A673 (cell line): ENCODE data around the gene YJEFN3.

Source experiments
- CTCF ChIP-seq: fragments of 300-800, 200-600 bp; sonication (generic); conservative IDR thresholded peaks from 2 replicates; pipeline ENCODE4 v1.5.1; 2017; ENCODE audit warnings: low read depth, mild to moderate bottlenecking, antibody characterized with exemption, low read length, moderate library complexity, mixed read lengths
- EZH2 ChIP-seq: fragments of 200-600 bp; sonication (generic); IDR thresholded peaks from 2 replicates; pipeline ENCODE4 v1.6.1; 2017; ENCODE audit warnings: borderline replicate concordance, low read depth, mild to moderate bottlenecking, mixed read lengths, antibody characterized with exemption, low read length; ENCODE audit not compliant: poor library complexity, severe bottlenecking

GRCh38 chr19:19535311-19536191, 6.8 kb downstream of the YJEFN3 start:
- TF ChIP-seq CTCF (no peak), EZH2 (no peak)
